Activated T-cell treated with anti-CD3 and anti-CD28 coated beads, Interleukin-2, amount 50 U/mL, for 48 hours (primary cell): ENCODE results near the gene OSBPL2.

ENCODE experiments used
- DNase-seq, 2 experiments: peaks; one replicate each; pipeline ENCODE4 v3.0.0-alpha.2; 2020

OSBPL2 gene

GRCh38 chr20:62237801-62238568, at the start of gene OSBPL2:
OSBPL2 (plus strand) TSS chr20:62238521; CDS start chr20:62256185, 17,664 bp downstream.
- DNase-seq: peak; percentile 100

- no peak for DNase-seq
Observed at GRCh38 chr20:62190639-62191411, 47.5 kb upstream of the OSBPL2 start.

GRCh38 chr20:62191781-62192559, 46.4 kb upstream of the OSBPL2 start:
- no peak for DNase-seq

GRCh38 chr20:62192635-62193034, 45.7 kb upstream of the OSBPL2 start:
- DNase-seq: no peak

- no peak for DNase-seq
Observed at GRCh38 chr20:62193079-62194025, 45.0 kb upstream of the OSBPL2 start.

- no peak for DNase-seq
Observed at GRCh38 chr20:62195075-62195405, 43.3 kb upstream of the OSBPL2 start.

- no peak for DNase-seq
Observed at GRCh38 chr20:62195736-62196135, 42.6 kb upstream of the OSBPL2 start.

- no peak for DNase-seq
Observed at GRCh38 chr20:62196286-62196685, 42.0 kb upstream of the OSBPL2 start.

GRCh38 chr20:62197311-62197710, 41.0 kb upstream of the OSBPL2 start:
- DNase-seq: no peak

GRCh38 chr20:62197801-62198200, 40.5 kb upstream of the OSBPL2 start:
- no peak for DNase-seq

- DNase-seq: no peak
Observed at GRCh38 chr20:62198496-62198895, 39.8 kb upstream of the OSBPL2 start.

- no peak for DNase-seq
Observed at GRCh38 chr20:62198931-62199330, 39.4 kb upstream of the OSBPL2 start.

- no peak for DNase-seq
Observed at GRCh38 chr20:62200491-62201172, 37.7 kb upstream of the OSBPL2 start.

GRCh38 chr20:62201173-62202082, 36.9 kb upstream of the OSBPL2 start:
- DNase-seq: no peak

GRCh38 chr20:62202083-62202395, 36.3 kb upstream of the OSBPL2 start:
- DNase-seq: no peak

- no peak for DNase-seq
Observed at GRCh38 chr20:62202676-62203377, 35.5 kb upstream of the OSBPL2 start.

- no peak for DNase-seq
Observed at GRCh38 chr20:62203378-62204030, 34.8 kb upstream of the OSBPL2 start.

GRCh38 chr20:62205618-62206387, 32.5 kb upstream of the OSBPL2 start:
- DNase-seq: no peak

- no peak for DNase-seq
Observed at GRCh38 chr20:62206388-62206775, 31.9 kb upstream of the OSBPL2 start.
